Adrenal gland (tissue), 5 donors: Measurements from ENCODE around the gene CEP162.

Experiments used
- POLR2A ChIP-seq, 2 donors: fragments of 450-650 bp; IDR thresholded peaks; one replicate each; pipeline ENCODE4 v1.6.1; 2017; ENCODE audit warnings: antibody characterized with exemption in 2 of 2, mild to moderate bottlenecking in 2 of 2, moderate library complexity in 1 of 2
- TF ChIP-seq, protein P1 (sequence below), 6 experiments: fragments of 450-650 bp in 4 of 6; fragments of 200-600 bp in 2 of 6; sonication (generic) in 1 of 6; IDR thresholded peaks; 1 replicate in 5 of 6; 2 replicates in 1 of 6; pipeline versions ENCODE4 v1.5.1 to v1.8.0; 2016 to 2021; ENCODE audit warnings: antibody characterized with exemption in 6 of 6, mild to moderate bottlenecking in 2 of 6, moderate library complexity in 1 of 6
- donor health status: DM: no; HTN: no; CAD: no.

DNA sequence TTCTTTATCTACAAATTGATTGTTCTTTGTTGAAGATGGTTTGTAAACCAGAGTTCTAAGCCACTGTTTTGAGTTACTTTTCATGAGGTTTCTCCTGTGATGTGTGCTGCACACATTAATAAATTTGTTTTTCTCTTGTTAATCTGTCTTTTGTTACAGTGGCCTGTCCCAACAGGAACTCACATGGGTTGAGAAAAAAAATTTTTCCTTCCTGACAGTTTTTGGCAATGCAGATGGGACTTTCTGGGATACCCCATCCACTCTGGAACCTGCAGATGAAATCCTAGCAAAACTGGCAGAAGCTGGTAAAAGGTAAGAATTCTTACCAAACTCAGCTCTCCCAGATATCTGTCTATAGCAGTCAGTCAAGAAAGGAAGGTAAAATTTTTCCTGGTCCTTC, 88.1 kb downstream of the CEP162 start:
- TF ChIP-seq, protein P1, sequence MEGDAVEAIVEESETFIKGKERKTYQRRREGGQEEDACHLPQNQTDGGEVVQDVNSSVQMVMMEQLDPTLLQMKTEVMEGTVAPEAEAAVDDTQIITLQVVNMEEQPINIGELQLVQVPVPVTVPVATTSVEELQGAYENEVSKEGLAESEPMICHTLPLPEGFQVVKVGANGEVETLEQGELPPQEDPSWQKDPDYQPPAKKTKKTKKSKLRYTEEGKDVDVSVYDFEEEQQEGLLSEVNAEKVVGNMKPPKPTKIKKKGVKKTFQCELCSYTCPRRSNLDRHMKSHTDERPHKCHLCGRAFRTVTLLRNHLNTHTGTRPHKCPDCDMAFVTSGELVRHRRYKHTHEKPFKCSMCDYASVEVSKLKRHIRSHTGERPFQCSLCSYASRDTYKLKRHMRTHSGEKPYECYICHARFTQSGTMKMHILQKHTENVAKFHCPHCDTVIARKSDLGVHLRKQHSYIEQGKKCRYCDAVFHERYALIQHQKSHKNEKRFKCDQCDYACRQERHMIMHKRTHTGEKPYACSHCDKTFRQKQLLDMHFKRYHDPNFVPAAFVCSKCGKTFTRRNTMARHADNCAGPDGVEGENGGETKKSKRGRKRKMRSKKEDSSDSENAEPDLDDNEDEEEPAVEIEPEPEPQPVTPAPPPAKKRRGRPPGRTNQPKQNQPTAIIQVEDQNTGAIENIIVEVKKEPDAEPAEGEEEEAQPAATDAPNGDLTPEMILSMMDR (IDR thresholded peaks at IDR 0.05), result no peak
- no peak for TF ChIP-seq POLR2A (IDR thresholded peaks at IDR 0.05)
